Fibroblast of pulmonary artery (primary cell): ENCODE results near the gene HCRTR2.
"Not testable (repeated sequence)": the region's sequence is repeated elsewhere in the genome, so short reads cannot be mapped to it uniquely, and the experiment has no call there.

Experiments used
- DNase-seq: peaks from one replicate; pipeline ENCODE4 v3.0.0-alpha.2; 2010; ENCODE audit warnings: low read depth
- H3K4me3 ChIP-seq: replicated peaks from 2 replicates; pipeline ENCODE4 v1.5.1; 2011; ENCODE audit warnings: low read depth, mild to moderate bottlenecking, control low read depth, low read length, moderate library complexity
- TF ChIP-seq, protein P1 (sequence below): IDR thresholded peaks from 2 replicates; pipeline ENCODE4 v1.5.1; 2011; ENCODE audit warnings: mild to moderate bottlenecking, control low read depth, low read length, inconsistent platforms; ENCODE audit errors: missing control alignments

Gene HCRTR2

DNA sequence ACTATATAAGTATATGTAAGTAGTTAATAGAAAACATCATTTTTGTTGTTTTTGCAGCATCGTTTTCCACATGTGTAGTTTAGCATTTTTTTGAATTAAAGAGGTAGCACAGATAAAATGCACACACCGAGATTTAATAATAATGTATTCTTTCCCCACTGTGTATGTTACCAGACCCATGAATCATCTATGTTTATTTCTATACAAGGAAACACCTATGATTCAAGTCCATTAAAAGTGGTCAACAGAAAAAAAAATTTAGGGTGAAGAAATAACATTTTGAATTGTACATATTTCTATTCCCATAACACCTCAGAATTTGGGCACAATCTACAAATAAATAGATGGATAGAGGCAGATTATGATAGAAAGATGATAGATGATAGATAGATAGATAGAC, 31.7 kb upstream of the HCRTR2 start:
- H3K4me3 ChIP-seq: no peak overlapping the region
- TF ChIP-seq, protein P1, sequence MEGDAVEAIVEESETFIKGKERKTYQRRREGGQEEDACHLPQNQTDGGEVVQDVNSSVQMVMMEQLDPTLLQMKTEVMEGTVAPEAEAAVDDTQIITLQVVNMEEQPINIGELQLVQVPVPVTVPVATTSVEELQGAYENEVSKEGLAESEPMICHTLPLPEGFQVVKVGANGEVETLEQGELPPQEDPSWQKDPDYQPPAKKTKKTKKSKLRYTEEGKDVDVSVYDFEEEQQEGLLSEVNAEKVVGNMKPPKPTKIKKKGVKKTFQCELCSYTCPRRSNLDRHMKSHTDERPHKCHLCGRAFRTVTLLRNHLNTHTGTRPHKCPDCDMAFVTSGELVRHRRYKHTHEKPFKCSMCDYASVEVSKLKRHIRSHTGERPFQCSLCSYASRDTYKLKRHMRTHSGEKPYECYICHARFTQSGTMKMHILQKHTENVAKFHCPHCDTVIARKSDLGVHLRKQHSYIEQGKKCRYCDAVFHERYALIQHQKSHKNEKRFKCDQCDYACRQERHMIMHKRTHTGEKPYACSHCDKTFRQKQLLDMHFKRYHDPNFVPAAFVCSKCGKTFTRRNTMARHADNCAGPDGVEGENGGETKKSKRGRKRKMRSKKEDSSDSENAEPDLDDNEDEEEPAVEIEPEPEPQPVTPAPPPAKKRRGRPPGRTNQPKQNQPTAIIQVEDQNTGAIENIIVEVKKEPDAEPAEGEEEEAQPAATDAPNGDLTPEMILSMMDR: no peak
- DNase-seq: no peak

DNA sequence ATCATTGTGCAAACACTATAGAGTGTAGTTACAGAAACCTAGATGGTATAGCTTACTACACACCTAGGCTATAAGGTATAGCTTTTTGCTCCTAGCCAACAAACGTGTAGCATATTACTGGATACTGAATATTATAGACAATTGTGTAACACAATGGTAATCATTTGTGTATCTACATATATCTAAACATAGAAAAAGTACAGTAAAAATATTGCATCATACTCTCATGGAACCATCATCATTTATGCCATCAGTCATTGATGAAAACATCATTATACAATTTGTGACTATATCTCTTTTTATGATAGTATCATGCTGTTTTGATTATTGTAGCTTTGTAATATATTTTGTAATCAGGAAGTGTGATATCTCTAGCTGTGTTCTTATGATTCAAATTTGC, 21.0 kb upstream of the HCRTR2 start:
- H3K4me3 ChIP-seq: no peak overlapping the region
- no peak for DNase-seq
- TF ChIP-seq, protein P1: no peak

DNA sequence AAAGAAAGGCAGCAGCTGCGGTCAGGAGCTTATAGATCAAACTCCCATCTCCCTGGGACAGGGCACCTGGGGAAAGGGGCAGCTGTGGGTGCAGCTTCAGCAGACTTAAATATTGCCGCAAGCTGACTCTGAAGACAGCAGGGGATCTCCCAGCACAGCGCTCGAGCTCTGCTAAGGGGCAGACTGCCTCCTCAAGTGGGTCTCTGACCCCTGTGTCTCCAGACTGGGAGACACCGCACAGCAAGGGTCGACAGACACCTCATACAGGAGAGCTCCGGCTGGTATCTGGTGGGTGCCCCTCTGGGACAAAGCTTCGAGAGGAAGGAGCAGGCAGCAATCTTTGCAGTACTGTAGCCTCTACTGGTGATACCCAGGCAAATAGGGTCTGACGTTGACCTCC, 15.5 kb upstream of the HCRTR2 start:
- not testable (repeated sequence) for H3K4me3 ChIP-seq, DNase-seq

DNA sequence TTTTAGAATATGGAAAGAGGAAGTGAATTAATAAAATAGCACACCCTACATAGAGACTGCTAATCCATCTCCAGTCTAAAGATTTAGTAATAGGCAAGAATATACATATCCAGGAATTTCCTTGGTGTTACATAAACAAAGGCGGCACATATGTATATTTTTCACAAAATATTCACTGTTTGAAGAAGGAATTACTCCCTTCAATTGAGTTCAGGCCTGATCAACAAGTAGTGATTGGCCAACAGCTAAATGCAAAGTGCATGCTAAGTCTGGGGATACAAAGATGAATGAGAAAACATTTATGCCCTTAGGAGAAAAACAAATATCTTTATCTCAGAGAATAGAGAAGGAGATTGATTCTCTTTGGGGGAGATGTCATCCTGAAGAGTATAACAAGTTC, 6.5 kb upstream of the HCRTR2 start:
- H3K4me3 ChIP-seq: no peak overlapping the region
- DNase-seq: no peak
- TF ChIP-seq, protein P1: no peak

- TF ChIP-seq, protein P1: no peak
- H3K4me3 ChIP-seq: no peak overlapping the region
These were observed 1.0 kb downstream of the HCRTR2 start for GRCh38 chr6:55175078-55176049.

DNA sequence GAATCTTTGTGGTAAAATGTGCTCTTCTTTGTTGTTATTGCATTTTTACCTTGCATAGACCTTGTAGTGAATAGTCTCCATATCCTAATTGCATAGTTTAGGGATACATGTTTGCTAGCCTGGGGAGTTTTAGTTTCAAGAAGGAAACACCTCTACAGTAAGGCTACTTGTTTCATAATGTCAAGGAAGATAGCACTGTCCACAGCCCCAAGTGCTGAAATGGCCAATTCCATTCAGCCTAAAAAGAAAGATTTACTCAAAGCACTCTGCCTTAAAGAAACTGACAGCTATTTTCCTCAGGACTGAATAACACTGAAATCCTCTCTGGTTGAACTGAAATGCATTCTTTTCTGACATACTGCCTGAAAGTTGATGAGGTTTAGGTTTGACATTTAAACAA, 2.6 kb downstream of the HCRTR2 start:
- TF ChIP-seq, protein P1: no peak
- no peak overlapping the region for H3K4me3 ChIP-seq
- peak; percentile 29 for DNase-seq

More at GRCh38 chr6:55175078-55176049, 1.0 kb downstream of the HCRTR2 start:
- no peak for DNase-seq

- no peak overlapping the region for H3K4me3 ChIP-seq
These were observed 5.9 kb downstream of the HCRTR2 start for GRCh38 chr6:55180258-55180657.

More at GRCh38 chr6:55180258-55180657, 5.9 kb downstream of the HCRTR2 start:
- TF ChIP-seq, protein P1: no peak
- DNase-seq: no peak
